Activated CD4-positive, alpha-beta T cell treated with anti-CD3 and anti-CD28 coated beads for 24 hours (primary cell): ENCODE measurements around the gene PUS1.
"Not testable (repeated sequence)": the region's sequence is repeated elsewhere in the genome, so short reads cannot be mapped to it uniquely, and the experiment has no call there.

Source experiments
- DNase-seq, 2 donors: peaks; one replicate each; pipeline ENCODE4 v3.0.0-alpha.2; 2020; ENCODE audit warnings: low read depth in 2 of 2

Gene PUS1

DNA sequence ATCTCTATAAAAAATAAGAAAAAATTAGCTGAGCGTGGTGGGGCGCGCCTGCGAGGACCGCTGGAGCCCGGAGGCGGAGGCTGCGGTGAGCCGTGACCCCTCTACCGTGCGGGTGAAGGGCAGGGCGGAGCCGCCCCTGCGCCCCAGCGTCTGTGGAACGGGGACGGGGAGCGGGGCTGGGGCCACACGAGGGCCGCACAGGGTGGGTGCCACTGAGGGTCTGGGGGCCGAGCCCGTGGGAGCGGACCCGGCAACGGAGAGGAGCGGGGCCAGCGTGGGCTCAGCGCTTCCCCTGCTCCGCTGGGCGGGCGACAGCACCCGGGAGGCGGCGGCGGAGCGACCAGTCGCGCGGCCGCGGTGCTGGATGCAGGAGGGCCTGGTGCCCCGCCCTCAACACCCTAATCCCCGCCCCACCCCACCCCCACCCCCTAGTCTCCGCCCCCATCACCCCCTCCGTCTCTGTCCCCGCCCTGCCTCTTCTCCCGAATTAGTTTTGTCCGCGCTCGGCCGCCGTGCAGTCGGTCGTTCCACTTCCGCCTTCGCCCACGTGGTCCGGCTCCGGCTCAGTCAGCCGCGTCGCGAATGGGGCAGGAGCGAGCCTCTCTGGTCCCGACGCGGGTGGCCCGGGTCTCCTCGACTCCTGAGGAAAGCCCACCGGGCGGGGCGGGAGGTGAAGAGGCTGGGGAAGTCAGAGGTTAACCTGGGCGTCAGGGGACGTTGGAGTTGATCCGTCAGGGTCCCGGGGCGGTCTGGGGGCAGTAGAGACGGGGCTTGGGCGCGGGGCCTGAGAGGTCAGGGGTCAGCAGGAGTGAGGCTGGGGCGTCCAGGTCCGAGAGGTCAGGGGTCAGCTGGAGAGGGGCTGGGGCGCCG is at the start of gene PUS1:
Gene PUS1 (plus strand): TSS at position 566 of the 870 bp plus-strand sequence. CDS start 447 bp downstream, outside the sequence.
- DNase-seq = peak; percentile 84 to 86

DNA sequence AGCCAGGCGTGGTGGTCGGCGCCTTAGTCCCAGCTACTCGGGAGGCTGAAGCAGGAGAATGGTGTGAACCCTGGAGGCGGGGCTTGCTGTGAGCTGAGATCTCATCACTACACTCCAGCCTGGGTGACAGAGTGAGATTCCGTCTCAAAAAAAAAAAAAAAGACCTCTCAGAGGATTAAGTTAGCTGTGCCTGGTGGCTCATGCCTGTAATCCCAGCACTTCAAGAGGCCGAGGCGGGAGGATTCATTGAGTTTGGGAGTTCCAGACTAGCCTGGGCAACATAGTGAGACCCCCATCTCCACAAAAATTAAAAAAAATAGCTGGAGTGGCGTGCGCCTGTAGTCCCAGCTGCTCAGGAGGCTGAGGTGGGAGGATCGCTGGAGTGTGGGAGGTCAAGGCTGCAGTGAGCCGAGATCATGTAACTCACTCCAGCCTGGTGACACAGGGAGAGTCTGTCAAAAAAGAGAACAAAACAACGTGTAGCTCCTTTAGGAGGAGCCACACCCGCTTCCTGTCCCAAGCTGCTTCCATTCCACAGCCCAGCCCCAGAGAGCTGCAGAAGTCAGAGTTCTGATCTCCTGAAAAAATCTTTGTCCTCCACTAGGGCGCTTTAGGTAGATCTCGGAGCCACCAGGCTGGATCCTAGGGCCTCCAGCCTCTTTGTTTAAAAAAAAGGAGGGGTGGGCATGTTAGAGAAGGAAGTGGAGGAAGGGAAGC is 46.1 kb upstream of the PUS1 start:
- no peak for DNase-seq

DNA sequence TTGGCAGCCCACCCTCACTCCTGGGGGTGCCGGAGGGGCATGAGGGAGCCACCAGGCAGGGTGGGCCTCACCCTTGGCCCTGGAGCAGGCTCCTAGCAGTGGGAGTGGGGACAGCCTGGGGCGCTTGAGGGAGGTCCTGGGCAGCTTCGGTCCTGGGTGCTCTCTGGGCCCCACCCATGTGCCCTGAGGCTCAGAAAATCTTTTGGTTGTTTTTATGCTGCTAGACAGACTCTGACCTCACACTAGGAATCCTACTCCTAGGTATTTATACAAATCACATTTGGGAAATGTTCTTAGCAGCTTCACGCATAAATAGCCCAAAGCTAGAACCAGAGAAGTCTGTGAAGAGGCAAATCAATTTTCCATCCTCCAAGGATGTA is 45.6 kb upstream of the PUS1 start:
- DNase-seq = no peak

DNA sequence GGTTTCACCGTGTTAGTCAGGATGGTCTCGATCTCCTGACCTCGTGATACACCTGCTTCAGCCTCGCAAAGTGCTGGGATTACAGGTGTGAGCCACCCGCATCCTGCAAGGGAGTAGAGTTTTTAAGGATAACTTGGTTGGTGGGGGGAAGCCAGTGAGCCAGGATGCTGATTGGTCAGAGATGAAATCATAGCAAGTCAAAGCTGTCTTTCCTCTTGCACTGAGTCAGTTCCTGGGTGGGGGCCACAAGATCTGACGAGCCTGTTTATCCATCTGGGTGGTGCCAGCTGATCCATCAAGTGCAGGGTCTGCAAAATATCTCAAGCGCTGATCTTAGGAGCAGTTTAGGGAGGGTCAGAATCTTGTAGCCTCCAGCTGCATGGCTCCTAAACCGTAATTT is 44.0 kb upstream of the PUS1 start:
- not testable (repeated sequence) for DNase-seq

DNA sequence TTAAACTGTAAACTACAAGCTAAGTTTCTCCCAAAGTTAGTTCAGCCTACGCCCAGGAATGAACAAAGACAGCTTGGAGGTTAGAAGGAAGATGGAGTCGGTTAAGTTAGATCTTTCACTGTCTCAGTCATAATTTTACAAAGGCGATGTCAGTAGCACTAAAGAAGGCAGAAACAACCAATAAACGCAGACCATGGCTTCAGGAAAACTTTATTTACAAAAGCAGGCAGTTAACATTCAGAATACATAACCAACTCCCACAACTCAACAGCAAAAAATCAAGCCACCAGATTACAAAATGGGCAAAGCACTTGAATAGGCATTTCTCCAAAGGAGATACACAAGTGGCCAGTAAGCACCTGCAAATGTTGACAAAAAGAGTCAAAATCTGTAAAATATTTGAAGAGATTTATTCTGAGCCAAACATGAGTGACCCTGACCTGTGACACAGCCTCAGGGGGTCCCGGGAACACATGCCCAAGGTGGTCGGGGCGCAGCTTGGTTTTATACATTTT is 43.5 kb upstream of the PUS1 start:
- DNase-seq = no peak

DNA sequence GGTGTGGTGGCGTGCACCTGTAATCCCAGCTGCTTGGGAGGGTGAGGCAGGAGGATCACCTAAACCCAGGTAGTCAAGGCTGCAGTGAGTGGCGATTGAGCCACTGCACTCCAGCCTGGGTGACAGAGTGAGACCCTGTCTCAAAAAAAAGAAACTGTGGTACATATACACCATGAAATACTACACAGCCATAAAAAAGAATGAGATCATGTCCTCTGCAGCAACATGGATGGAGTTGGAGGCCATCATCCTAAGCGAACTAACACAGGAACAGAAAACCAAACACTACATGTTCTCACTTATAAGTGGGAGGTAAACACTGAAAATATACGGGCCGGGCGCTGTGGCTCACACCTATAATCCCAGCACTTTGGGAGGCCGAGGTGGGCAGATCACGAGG is 37.4 kb upstream of the PUS1 start:
- DNase-seq = not testable (repeated sequence)

DNA sequence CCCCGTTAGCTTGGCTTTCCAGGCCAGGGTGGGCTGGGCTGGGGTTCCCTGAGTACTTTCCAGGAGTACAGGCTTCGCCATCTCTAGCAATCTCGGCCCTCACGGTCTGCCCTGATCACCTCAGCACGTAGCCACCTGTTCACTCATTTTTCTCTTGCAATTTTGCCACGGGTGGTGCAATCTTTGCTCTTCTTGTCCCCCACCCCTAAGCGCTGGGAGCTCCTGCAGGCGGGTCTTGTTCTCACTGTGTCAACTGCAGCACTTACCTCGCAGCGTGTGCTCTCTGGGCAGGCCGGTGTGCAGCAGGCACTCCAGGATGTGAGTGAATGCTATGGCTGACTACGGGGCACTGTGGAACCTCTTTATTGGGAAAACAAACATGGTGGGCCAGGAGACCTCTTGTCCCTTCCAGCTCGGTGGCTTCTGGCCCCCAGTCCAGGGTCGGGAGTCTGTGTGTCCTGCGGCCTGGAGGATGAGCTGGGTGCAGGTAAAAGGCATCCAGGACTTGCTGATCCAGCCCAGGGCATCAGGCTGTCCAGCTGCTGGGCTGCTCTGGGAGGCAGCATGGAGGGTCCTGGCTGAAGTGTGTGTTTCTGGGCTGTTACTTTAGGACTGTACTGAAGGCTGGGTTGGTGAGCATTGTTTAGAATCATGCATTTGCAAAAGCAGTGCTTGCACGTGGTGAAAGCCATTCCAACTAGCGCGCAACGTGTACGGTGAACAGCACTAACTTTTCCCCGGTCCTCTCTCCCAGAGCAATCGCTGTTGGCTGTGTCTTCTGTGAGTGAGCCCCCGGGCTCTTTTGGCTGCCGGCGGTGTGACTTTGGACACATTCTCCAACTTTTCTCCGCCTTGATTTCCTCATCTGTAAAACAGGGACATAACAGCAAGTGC is 36.1 kb upstream of the PUS1 start:
- no peak for DNase-seq

DNA sequence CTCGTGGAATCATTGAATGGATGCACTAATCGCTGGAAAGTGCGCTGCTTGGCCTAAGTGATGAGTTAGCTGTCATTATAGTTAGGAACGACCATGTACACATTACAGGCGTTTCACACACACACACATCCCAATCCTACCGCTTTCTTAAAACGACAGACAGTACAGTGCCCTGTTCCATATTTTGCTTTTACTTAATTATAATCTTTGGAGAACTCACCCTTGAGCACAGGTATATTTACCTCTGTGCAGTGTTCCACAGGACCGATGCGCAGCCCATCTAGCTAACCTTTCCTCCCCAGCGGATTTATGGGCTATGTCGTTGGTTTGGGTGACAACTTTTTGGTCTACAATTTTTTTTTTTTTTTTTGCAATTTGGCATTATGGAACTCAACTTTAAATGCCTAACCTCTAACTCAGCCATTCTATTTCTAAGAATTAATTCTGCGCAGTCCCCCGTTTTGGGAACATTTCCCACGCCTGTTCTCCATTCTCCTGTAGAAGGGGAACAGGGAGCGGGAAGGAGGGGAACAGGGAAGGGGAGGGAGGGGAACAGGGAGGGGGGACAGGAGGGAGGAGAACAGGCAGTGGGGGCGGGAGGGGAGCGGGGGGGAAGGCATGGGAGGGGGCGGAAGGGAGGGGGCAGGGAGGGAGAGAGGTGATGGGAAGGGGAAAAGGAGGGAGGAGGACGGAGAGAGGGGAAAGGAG is 35.3 kb upstream of the PUS1 start:
- DNase-seq = no peak

DNA sequence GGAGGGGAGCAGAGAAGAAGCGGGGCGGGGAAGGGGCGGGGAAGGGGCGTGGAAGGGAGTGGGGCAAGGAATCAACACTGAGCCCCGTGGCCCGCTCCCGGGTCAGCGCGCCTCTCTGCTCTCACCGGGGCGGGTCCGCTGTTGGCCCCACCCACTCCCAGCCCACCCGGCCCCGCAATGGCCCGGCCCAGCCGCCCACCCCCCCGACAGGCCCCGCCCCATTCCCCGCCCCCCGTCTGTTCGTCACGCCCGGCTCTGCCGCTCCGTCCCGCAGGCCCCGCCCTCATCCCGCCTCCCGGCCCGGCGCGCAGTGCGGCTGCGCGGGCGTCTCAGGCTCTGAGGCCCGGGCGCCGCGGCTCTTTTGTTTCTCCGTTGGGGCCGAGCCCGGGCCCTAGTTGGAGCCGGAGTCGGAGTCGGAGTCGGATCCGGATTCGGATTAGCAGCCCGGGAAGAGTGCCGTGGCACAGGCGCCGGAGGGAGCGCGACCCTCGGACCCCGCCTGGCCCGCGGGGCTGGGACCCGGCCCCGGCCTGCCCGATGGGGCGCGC is 34.7 kb upstream of the PUS1 start, which contains the start of gene ULK1:
Gene ULK1 (plus strand): TSS at position 310 of the 548 bp plus-strand sequence. CDS start 380 bp downstream, outside the sequence.
- DNase-seq = peak; percentile 90 to 93

DNA sequence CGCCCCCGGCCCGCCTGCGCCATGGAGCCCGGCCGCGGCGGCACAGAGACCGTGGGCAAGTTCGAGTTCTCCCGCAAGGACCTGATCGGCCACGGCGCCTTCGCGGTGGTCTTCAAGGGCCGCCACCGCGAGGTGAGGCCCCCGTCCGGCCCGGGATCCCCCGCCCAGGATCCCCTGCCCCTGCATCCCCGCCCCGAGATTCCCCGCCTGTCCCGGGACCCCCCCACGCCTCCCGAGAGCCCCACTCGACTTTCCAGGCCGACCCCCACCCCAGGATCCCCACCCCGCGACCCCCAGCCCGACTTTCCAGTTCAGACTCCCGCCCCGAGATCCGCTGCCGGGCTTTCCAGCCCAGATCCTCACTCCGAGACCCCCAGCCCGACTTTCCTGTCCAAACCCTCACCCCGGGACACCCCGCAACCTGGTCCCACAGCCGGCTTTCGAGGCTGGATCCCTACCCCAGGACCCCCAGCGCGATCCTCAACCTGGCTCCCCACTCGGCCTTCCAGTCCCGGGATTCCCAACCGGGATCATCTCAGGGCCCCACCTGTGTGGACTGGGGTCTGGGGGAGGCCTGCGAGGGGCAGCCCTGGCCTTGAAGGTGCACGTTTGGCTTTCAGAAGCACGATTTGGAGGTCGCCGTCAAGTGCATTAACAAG is 34.0 kb upstream of the PUS1 start:
- no peak for DNase-seq

DNA sequence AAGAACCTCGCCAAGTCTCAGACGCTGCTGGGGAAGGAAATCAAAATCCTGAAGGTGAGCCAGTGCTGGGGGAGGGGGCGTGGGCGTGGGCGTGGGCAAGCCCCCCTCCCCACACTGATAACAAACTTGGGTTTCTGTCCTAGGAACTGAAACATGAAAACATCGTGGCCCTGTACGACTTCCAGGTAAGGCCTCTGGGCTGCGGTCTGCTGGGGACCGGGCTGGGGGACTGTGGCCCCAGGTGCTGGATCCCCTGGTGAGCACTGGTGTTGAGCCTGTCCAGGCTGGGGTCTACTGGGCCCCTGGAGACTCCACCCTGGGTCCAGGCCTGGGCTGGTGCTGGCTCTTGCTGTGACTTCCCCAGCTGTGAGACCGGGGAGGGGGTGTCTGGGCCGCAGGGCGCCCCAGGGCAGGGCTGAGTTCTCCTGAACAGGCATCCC is 33.4 kb upstream of the PUS1 start:
- DNase-seq = no peak

DNA sequence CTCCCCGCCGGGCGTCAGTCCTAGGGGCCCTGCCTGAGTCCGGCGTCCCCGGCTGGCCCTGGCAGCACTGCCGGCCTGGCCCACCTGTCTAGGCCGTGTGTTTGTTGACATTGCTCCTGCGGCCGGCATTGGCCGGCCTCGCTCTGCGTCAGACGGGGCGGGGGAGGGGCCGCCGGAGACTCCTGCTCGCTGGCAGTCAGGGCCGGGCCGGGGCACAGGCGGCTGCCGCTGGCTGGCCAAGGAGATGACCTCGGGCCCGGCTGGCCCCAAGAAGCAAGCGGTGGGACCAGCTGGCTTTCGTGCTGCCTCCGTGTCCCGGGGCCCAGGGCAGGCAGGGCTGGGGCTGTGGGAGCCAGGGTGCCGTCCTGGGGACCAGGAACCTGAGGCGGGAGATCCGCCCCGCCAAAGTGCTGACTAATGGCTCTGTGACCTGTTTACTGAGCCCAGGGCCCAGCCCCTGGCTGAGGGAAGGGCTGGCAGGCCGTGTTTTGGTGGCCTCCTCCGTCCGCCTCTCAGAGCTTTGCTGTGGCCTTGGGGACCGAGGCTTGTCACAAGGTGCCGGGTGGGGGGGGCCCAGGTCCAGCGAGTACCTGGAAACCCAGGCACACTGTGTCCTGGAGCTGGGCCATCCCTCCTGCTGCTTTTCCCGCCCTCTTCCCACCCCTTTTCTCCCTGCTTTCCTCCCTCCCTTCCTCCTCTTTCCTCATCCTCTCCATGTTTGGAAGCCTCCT is 32.8 kb upstream of the PUS1 start:
- DNase-seq = peak; percentile 50 to 54

DNA sequence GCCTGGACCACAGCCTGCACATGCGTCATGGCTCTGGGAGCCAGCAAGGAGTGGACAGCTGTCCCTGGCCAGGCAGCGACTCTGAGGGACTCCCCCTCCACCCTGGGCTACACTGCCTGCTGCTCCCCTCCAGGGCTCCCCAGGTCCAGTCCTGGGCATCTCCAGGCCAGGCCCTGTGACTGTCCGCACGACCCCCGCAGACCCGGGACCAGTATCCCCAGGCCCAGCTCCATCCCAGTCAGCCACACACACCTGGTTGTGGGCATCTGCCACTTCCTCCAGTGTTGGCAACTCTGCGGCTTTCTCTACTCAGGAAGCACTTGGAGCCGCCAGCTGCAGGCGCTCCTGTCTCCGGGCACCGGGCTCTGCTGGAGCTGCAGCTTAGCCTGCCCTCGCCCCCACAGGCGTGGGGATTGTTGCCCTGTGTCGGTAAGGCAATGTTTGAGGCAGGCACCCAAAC is 32.2 kb upstream of the PUS1 start:
- no peak for DNase-seq

DNA sequence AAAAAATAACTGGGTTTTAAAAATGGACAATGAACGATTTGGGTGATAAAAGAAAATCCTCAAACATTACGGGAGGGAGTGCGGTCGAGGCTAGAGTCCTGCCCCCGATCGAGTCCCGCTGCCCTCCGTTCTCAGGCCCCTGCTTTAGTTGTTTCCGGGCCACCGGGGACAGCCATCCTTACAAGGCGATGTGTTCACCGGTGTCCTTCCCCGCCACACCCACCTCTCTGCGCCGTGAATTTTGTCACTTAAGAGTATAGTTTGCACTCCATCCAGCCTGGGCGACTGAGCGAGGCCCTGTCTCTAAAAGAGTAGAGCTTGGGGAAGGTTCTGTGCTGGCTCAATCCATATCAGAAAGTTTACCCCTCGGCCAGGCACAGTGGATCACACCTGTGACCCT is 31.8 kb upstream of the PUS1 start:
- no peak for DNase-seq

DNA sequence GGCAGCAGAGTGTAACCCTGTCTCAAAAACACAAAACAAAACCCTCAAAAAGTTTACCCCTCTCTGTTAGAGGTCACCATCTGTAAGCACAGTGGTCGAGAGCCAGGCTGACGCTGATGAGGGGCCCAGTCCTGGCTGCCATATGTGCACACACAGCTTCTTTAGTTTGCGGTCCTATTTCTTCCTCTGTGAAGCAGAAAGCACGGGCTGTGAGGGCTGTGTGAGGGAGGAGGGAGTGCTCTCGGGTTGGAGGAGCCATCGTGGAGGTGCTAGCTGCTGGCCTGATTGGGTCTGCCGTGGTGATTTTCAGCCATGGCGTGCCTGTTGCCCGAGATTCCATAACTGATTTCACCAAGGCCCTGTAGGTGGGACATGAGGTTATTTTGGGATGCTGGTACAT is 31.2 kb upstream of the PUS1 start:
- no peak for DNase-seq

DNA sequence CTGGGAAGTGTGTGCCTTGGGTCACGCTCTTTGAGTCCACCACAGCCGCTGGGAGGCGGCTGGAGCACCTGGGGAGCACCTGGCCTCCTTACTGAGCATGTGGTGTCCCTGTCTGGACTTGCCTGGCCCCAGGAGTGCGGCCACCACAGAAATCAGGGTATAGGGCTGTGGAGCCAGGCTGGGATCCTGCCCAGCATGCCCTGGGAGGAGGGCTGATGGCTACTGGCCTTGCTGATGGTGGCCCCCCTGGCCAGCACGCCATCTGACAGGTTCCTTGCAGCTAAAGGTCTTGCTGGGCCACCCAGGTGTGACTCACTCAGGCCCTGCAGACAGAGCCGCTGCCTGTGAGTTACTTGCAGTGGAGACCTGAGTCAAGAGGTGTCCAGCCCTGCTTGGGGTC is 28.7 kb upstream of the PUS1 start:
- DNase-seq = no peak

DNA sequence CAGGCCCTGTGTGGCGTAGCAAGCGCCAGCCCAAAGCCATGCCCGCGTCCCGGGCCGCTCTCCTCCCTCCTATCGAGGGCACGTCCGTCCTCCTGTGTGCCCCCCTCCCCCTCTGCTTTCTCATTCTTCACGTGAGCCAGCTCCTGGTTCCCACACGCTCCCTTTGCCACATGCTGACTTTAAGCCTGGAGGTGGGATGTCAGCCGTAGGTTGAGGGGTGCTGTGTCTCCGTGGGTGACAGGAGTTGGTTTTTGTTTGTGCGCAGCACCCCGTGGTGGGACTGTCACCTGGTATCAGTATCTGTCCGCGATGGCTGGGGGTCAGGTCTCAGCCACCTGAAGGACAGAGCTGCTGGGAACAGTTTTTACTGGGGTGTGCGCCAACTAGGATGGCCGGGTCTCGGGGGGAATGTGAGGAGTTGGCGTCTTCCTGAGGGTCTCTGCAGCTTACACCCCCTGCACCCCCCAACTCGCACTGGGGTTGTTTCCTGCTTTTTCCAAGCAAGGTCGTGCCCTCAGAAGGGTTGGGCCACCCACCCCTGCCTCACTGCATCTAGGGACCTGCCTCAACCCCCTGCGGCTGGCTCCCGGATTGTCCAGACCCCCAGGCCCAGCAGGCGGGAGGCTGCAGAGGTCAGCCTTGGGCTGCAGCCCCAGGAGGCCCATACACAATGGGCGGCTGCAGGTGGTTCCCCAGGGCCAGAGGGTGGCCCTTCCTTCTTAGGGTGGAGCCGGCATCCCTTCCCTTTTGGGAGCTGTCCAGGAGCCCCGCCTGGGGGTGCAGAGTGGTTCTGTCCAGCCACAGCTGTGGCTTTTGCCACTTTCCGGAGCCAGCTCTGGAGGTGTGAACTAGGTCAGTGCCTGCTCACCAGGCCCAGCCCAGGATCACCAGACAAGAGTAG is 27.4 kb upstream of the PUS1 start:
- no peak for DNase-seq
